T1000 (cell line): ENCODE results near the gene KIF1B.

ENCODE experiments used
- DNase-seq: peaks from one replicate; lab custom pipeline; 2025; ENCODE audit warnings: mixed read lengths; lab: John Stamatoyannopoulos, UW

The KIF1B gene

DNA sequence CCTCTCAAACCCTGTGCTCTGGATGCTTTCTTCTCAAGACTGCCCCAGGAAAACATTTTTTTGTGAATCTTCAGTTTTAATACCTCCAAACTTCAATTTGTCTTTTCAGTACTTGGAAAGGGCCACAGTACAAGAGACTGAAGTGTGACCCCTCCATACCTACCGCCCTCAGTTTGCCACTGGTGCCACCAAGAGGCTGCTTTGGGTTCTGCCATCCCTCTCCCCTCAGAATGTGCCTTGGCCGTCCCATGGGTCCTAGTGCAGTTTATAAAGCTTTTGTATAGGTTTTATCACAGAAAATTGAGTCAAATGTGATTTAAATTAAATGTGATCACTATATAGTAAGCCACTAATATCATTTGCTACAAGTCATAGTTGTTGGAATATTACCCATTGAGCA is 127.7 kb downstream of the KIF1B start:
- DNase-seq, result no peak

DNA sequence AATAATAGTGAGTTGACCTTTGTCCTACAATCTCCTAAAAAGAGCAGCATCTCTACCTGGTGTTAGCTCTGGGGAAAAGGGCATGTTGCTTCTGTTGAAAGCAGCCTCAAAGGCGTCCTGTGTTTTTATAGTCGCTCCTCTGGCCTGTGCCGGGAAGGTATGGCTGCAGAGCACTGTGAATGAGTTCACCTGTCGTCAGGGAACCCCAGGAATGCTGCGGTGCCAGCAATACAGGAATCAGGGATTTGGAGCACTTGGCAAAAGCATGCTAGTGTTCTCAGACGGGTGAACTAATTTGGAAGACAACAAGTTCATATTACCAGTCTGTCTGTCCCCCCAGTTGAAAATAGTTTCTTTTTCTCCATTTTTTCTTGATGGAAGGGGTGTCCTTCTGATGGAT is 128.2 kb downstream of the KIF1B start:
- no peak for DNase-seq

DNA sequence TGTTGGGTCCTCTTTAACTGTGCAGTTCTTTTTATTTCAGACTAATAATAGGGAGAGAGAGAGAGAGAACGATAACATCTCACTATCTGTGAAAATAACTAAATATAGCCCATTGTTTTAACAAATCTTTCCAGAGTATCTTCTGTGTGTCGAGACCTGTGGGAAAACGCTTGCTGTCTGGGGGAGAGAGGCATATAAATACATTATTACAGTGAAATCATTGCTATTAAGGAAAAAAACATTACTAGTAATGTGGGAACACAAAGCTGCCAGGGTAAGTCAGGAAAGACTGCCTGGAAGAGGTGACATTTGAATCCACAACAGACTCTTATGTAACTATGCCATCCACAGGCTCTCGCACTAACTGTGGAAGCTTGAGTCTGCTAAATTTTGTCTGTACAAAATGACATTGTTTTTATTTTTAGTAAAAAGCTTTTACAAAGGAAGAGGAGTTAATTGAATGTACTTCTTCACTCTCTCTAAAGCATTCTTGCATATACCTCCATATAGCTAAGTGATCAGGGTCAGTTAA is 128.7 kb downstream of the KIF1B start:
- no peak for DNase-seq

- DNase-seq, result no peak
Measured at GRCh38 chr1:10339815-10340214, 129.4 kb downstream of the KIF1B start.

- DNase-seq, result no peak
Measured at GRCh38 chr1:10340930-10341590, 130.7 kb downstream of the KIF1B start.

GRCh38 chr1:10347109-10347508 is 136.7 kb downstream of the KIF1B start:
- DNase-seq, result no peak

- no peak for DNase-seq
Measured at GRCh38 chr1:10353282-10353681, 142.9 kb downstream of the KIF1B start.

DNA sequence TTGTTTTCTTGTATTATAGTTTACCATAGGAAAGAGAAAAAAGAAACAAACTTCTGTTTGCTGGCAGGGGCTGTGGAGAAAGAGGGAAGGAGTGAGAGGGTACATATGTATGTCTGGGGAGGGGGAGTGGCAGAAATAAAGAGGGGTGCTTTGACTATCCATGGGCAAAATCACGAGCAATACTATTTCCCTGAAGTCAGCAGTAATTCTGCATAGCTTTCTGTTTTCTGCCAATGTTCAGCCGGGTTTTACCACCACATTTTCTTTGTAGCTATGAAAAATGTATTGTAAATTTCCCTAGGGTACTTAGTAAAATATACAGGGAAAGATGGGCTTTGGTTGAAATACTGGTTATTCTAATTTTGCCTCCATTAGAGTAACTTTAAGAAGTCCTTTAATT is 143.3 kb downstream of the KIF1B start:
- DNase-seq, result no peak

DNA sequence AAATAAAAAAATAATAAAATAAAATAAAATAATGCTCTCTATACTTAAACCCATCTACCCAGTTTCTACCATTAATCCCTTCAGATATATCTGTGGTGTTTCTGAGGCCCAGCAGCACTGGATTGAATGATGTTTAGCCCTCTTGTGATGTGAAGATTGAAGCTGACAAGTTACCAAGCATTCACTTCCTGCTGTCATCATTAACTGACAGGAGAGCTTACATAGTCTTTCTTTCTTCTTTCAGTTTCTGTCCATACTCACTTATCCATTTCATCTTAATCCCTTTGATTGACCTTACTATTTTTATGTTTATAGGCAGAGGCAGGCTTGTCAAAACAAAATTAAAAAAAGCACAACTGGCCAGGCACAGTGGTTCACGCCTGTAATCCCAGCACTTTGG is 149.7 kb downstream of the KIF1B start:
- DNase-seq, result no peak

DNA sequence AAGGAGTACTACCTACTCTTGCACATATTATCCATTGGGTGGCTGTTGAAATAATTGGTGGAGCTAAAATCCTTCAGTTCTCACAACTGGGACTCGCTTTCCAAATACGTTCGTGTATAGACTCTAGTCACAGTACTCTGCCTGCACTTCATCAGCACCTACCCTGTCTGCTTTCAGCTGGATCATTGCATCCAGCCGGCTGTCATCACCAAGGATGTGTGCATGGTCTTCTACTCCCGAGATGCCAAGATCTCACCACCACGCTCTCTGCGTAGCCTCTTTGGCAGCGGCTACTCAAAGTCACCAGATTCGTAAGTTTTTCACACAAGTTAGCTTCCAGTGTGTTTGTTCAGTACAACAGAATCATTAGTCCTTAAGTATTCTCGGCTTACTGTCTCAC is 151.1 kb downstream of the KIF1B start:
- DNase-seq, result no peak

GRCh38 chr1:10368194-10368593 is 157.8 kb downstream of the KIF1B start:
- no peak for DNase-seq

DNA sequence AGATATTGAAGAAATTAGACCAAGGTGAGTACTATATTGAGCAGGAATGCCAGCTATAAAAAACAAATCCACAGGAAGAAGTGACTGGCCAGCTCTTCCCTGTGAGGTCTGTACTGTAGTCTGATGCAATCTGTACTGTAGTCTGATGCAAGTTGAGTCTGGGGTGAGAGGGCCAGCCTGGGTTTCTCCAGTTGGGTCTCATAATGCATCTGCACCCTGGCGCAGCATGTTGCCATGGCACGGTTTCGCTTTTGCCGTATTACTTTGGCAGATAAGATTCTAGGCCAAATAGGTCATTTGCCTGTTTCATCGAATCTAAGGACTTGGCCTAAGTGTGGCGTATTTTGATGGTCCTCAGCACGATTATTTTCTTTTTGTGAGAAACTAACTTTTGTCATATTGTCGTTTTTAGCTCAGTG is 164.1 kb downstream of the KIF1B start:
- DNase-seq, result no peak

DNA sequence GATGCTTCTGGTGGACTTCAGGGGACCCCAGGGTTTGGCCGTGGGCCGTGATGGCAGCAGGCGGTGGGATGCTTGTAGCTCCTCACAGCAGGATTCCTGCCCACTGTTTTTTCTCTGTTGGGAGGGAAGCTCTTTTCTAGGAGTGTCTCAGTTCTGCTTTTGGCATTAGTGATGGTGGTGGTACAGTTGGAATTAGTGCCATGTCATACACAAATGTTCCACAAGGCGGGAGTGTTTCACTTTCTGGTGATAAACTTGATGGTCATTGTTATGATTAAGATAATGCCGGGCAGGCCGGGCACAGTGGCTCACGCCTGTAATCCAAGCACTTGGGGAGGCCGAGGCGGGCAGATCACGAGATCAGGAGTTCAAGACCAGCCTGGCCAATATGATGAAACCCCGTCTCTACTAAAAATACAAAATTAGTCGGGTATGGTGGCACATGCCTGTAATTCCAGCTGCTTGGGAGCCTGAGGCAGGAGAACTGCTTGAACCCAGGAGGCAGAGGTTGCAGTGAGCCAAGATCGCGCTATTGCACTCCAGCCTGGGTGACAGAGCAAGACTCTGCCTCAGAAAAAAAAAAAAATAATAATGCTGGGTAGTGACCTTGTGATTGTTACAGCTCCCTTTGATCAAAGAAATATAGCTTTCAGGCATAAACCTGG is 167.1 kb downstream of the KIF1B start:
- peak; percentile 31 for DNase-seq

GRCh38 chr1:10378081-10378841 is 167.9 kb downstream of the KIF1B start:
- DNase-seq, result no peak

- no peak for DNase-seq
Measured at GRCh38 chr1:10379101-10379620, 168.8 kb downstream of the KIF1B start.

GRCh38 chr1:10379676-10380075 is 169.3 kb downstream of the KIF1B start:
- DNase-seq, result no peak

GRCh38 chr1:10380594-10381275 is 170.4 kb downstream of the KIF1B start:
- DNase-seq, result peak; percentile 32

DNA sequence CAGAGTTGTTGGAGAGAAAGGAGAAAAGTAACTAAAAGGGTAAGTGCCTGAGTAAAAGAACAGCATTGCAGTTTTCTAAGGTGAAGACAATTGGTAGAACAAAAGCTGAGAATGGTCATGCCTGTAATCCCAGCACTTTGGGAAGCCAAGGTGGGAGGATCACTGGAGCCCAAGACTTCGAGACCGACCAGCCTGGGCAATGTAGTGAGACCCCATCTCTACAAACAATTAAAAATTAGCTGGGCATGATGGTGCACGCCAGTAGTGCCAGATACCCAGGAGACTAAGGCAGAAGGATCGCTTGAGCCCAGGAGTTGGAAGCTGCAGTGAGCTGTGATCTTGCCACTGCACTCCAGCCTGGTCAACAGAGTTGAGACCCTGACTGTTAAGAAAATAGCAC is 173.3 kb downstream of the KIF1B start:
- DNase-seq, result no peak

DNA sequence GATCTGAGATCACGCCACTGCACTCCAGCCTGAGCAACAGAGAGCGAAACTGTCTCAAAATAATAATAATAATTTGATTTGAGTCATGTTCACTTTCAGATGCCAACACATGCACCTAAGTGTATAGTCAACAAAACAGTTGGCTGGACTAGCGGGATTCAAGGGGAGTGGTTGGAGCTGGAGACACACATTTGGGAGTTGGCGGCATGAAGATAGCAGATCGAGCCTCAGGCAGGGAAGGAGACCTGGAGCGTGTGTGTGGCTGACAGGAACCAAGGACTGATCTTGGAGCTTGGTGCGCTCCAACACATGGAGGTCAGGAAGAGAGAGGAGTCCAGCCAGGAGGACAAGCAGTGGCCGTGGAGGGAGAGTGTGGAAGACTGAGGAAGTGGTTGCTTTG is 173.8 kb downstream of the KIF1B start:
- DNase-seq, result no peak

DNA sequence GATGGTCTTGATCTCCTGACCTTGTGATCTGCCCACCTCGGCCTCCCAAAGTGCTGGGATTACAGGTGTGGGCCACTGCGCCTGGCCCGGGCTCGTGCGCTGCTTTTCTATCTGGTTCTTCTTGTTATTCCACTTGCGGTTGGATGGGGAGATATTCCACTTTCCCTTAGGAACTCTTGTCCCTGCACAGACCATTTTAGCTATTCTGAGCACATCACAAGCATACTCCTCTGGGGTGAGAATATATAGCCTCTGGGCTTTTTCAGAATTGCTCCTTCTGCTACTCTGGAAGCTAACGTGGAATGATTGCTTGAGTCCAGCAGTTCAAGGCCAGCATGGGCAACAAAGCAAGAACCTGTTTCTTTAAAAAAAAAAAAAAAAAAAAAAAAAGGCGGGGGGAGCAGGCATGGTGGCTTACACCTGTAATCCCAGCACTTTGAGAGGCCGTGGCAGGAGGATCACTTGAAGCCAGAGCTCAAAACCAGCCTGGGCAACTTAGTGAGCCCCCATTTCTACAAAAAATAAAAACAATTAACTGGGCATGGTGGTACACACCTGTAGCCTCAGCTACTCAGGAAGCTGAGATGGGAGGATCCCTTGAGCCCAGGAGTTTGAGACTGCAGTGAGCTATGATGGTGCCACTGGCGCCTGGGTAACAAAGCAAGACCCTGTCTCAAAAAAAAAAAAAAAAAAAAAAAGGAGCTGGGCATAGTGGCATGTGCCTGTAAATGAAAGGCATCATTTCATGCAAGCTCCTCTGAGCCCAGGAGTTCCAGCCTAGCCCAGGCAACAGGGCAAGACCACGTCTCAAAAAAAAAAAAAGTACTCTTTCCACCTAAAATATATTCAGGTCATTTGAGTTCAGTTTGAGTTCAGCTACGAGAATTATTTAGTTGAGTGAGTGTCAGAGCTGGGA is 176.6 kb downstream of the KIF1B start:
- DNase-seq, result no peak
